ENCODE measurements around the gene TFG.

- TF ChIP-seq EZH2phosphoT487 (IDR thresholded peaks at IDR 0.05; ENCODE audit: low read depth), result no peak
- no peak for TF ChIP-seq CTCF (IDR thresholded peaks at IDR 0.05; ENCODE audit: low read depth, low read length)
These were observed 8.6 kb upstream of the TFG start for GRCh38 chr3:100700708-100701107.
